Testis (tissue), 2 donors: ENCODE measurements around the gene ITPKB.

Source experiments
- CTCF ChIP-seq, 3 experiments: fragments of 450-650 bp in 2 of 3; fragments of 200-600 bp in 1 of 3; sonication (generic) in 1 of 3; IDR thresholded peaks; one replicate each; pipeline ENCODE4 v1.5.1; 2016 to 2019; ENCODE audit warnings: antibody characterized with exemption in 3 of 3, mild to moderate bottlenecking in 2 of 3, moderate library complexity in 1 of 3
- POLR2A ChIP-seq: fragments of 450-650 bp; IDR thresholded peaks from one replicate; pipeline ENCODE4 v1.6.1; 2017; ENCODE audit warnings: antibody characterized with exemption, mild to moderate bottlenecking, moderate library complexity

- TF ChIP-seq CTCF (IDR thresholded peaks at IDR 0.05) (no peak), POLR2A (no peak)
Observed at GRCh38 chr1:226736001-226736907, 2.8 kb downstream of the ITPKB start.
